Left lung (tissue), 10 donors: ENCODE measurements around the gene APOL1. TPM values are rescaled to one million over a fixed set of nuclear protein-coding genes. Genes with fewer than 3 reads are reported as not detected.
A peak's percentile ranks its signal among the peaks of the same experiment; 100 is the strongest.

Experiments
- ATAC-seq: fragments of 200-7000 bp; cut with Tn5 transposase; one replicate; pipeline ENCODE4 v1.9.1; 2020; ENCODE audit warnings: moderate library complexity
- DNase-seq, 4 donors: peaks; one replicate each; pipeline ENCODE4 v3.0.0-alpha.2; 2013 to 2020
- H3K27ac ChIP-seq, 2 donors: fragments of 200-600 bp; sonication (generic) in 1 of 2; one replicate each; pipeline versions ENCODE4 v1.5.0 to v1.8.0; 2020 to 2021
- H3K27me3 ChIP-seq, 2 donors: fragments of 200-600 bp; sonication (generic) in 1 of 2; one replicate each; pipeline versions ENCODE4 v1.5.0 to v1.8.0; 2020 to 2021
- H3K36me3 ChIP-seq, 2 donors: fragments of 200-600 bp; sonication (generic) in 1 of 2; one replicate each; pipeline versions ENCODE4 v1.5.0 to v1.8.0; 2020 to 2021
- H3K4me1 ChIP-seq, 2 donors: fragments of 200-600 bp; one replicate each; pipeline ENCODE4 v1.8.0; 2021
- H3K4me3 ChIP-seq, 2 donors: fragments of 200-600 bp; sonication (generic) in 1 of 2; one replicate each; pipeline versions ENCODE4 v1.5.0 to v1.8.0; 2020 to 2021; ENCODE audit warnings: mild to moderate bottlenecking in 1 of 2
- H3K9me3 ChIP-seq, 2 donors: fragments of 200-600 bp; sonication (generic) in 1 of 2; one replicate each; pipeline versions ENCODE4 v1.5.0 to v1.8.0; 2020 to 2021
- CTCF ChIP-seq, 2 donors: fragments of 200-600 bp; sonication (generic) in 1 of 2; IDR thresholded peaks; one replicate each; pipeline versions ENCODE4 v1.5.0 to v1.8.0; 2021; ENCODE audit warnings: antibody characterized with exemption in 2 of 2
- intact Hi-C, 2 donors: fragments of 100-400 bp; cut with DNase I; formaldehyde crosslinking; loops; one replicate each; pipeline versions ENCODE4 v1.11.2 to v1.14.2; 2022
- polyA plus RNA-seq, 6 donors: library from polyadenylated mRNA; unstranded; fragments of 120-200 nt; gene quantifications; one replicate each; pipeline ENCODE4 v1.2.1, GENCODE V29; 2013; ENCODE audit not compliant: insufficient read length in 6 of 6
- total RNA-seq, 2 donors: library from RNA; stranded (reverse); fragmentation: NEBNext Ultra II Directional; extraction: Animal tissue kit (Norgen Biotek cat#: 25700); gene quantifications; one replicate each; pipeline ENCODE4 v1.2.1, GENCODE V29; 2021
- donor health status: DM: no; HTN: yes; CAD: no.
- donor health status: DM: no; HTN: no; CAD: no.

APOL1 gene
- total and polyA plus RNA-seq, 8 donors = 8.6 to 109 (median 13.5) TPM

- DNase-seq = peak in 1 of 4 donors; percentile 53
- Histone ChIP-seq H3K4me3 (no peak overlapping the region), H3K9me3 (no peaks in the 10 kb centered on the region), H3K27ac (no peak overlapping the region), H3K36me3 (peaks cover 6 to 100% of the 10 kb centered on the region in 2 donors), H3K27me3 (no peaks in the 10 kb centered on the region), H3K4me1 (peaks cover 0 to 3% of the 10 kb centered on the region in 2 donors)
- no peak for ATAC-seq
- no peak for TF ChIP-seq CTCF (IDR thresholded peaks at IDR 0.05)
- intact Hi-C loops = no loop called here
Observed at GRCh38 chr22:36298601-36299000, 45.7 kb downstream of the APOL1 start.

- intact Hi-C loops = no loop called here
- Histone ChIP-seq H3K9me3 (no peaks in the 10 kb centered on the region), H3K4me3 (no peak overlapping the region), H3K36me3 (peaks cover 6 to 100% of the 10 kb centered on the region in 2 donors), H3K4me1 (peaks cover 0 to 3% of the 10 kb centered on the region in 2 donors), H3K27me3 (no peaks in the 10 kb centered on the region), H3K27ac (peak overlapping the region in 1 of 2 donors; percentile 18)
- DNase-seq (peak in 1 of 4 donors; percentile 65), ATAC-seq (no peak)
- TF ChIP-seq CTCF (IDR thresholded peaks at IDR 0.05) = no peak
Observed at GRCh38 chr22:36299295-36299694, 46.4 kb downstream of the APOL1 start.

- ATAC-seq (no peak), DNase-seq (peak in 1 of 4 donors; percentile 54)
- H3K36me3 ChIP-seq = peaks cover 7 to 100% of the 10 kb centered on the region in 2 donors
- TF ChIP-seq CTCF (IDR thresholded peaks at IDR 0.05) = no peak
- H3K4me1 ChIP-seq = peaks cover 0 to 3% of the 10 kb centered on the region in 2 donors
- H3K27ac ChIP-seq = peak overlapping the region in 1 of 2 donors; percentile 18
- no peaks in the 10 kb centered on the region for H3K27me3 ChIP-seq
- H3K9me3 ChIP-seq = no peaks in the 10 kb centered on the region
- no peak overlapping the region for H3K4me3 ChIP-seq
- intact Hi-C loops = loop anchor here in 1 of 2 donors (5.0 kb wide), 1 partner anchor 172 kb away; no protein-coding TSS in a partner anchor
Observed at GRCh38 chr22:36299911-36300310, 47.0 kb downstream of the APOL1 start.

GRCh38 chr22:36300396-36301212 is 47.7 kb downstream of the APOL1 start:
- DNase-seq (peak in 1 of 4 donors; percentile 51), ATAC-seq (no peak)
- intact Hi-C loops = loop anchor here in 1 of 2 donors (5.0 kb wide), 1 partner anchor 172 kb away; no protein-coding TSS in a partner anchor
- no peaks in the 10 kb centered on the region for H3K9me3 ChIP-seq
- peaks cover 0 to 3% of the 10 kb centered on the region in 2 donors for H3K4me1 ChIP-seq
- no peak overlapping the region for H3K4me3 ChIP-seq
- peaks cover 10 to 100% of the 10 kb centered on the region in 2 donors for H3K36me3 ChIP-seq
- no peaks in the 10 kb centered on the region for H3K27me3 ChIP-seq
- TF ChIP-seq CTCF (IDR thresholded peaks at IDR 0.05) = no peak
- H3K27ac ChIP-seq = peak overlapping the region in 1 of 2 donors; percentile 18

GRCh38 chr22:36301384-36301828 is 48.5 kb downstream of the APOL1 start:
- ATAC-seq (peak; percentile 75), DNase-seq (peak in 3 of 4 donors; percentile 50 to 91 (median 78))
- no peaks in the 10 kb centered on the region for H3K27me3 ChIP-seq
- peak; percentile 90 to 92 for TF ChIP-seq CTCF (IDR thresholded peaks at IDR 0.05)
- H3K4me3 ChIP-seq = no peak overlapping the region
- H3K36me3 ChIP-seq = peaks cover 10 to 100% of the 10 kb centered on the region in 2 donors
- H3K9me3 ChIP-seq = no peaks in the 10 kb centered on the region
- intact Hi-C loops = loop anchor here in 1 of 2 donors (5.0 kb wide), 1 partner anchor 171 kb away; no protein-coding TSS in a partner anchor
- peaks cover 0 to 3% of the 10 kb centered on the region in 2 donors for H3K4me1 ChIP-seq
- H3K27ac ChIP-seq = peak overlapping the region in 1 of 2 donors; percentile 28
